Stimulated activated CD8-positive, alpha-beta memory T cell treated with anti-CD3 and anti-CD28 coated beads, Interleukin-4, amount 100 ng/mL, for 4 hours (primary cell): ENCODE results near the gene C1orf210.

Source experiments
- DNase-seq, 2 donors: peaks; one replicate each; pipeline ENCODE4 v3.0.0-alpha.2; 2020; ENCODE audit warnings: low read depth in 2 of 2, low spot score in 1 of 2

Gene C1orf210

GRCh38 chr1:43312663-43313515 is 27.5 kb upstream of the C1orf210 start:
- no peak for DNase-seq

GRCh38 chr1:43312212-43312623 is 26.8 kb upstream of the C1orf210 start:
- no peak for DNase-seq

GRCh38 chr1:43311521-43311920 is 26.1 kb upstream of the C1orf210 start:
- DNase-seq: no peak

- DNase-seq: no peak
Measured at GRCh38 chr1:43309405-43310025, 24.1 kb upstream of the C1orf210 start.

- no peak for DNase-seq
Measured at GRCh38 chr1:43308635-43309404, 23.4 kb upstream of the C1orf210 start.

GRCh38 chr1:43307458-43308158 is 22.2 kb upstream of the C1orf210 start:
- no peak for DNase-seq

- no peak for DNase-seq
Measured at GRCh38 chr1:43306688-43307457, 21.5 kb upstream of the C1orf210 start.

GRCh38 chr1:43305926-43306687 is 20.7 kb upstream of the C1orf210 start:
- no peak for DNase-seq

GRCh38 chr1:43305461-43305860 is 20.1 kb upstream of the C1orf210 start:
- DNase-seq: no peak

- DNase-seq: no peak
Measured at GRCh38 chr1:43304771-43305300, 19.5 kb upstream of the C1orf210 start.

GRCh38 chr1:43304314-43304681 is 18.9 kb upstream of the C1orf210 start:
- no peak for DNase-seq

GRCh38 chr1:43303471-43304313 is 18.3 kb upstream of the C1orf210 start:
- no peak for DNase-seq

- no peak for DNase-seq
Measured at GRCh38 chr1:43302721-43303470, 17.5 kb upstream of the C1orf210 start.

GRCh38 chr1:43302201-43302600 is 16.8 kb upstream of the C1orf210 start:
- DNase-seq: no peak

- DNase-seq: no peak
Measured at GRCh38 chr1:43300378-43301094, 15.2 kb upstream of the C1orf210 start, which contains the start of gene TIE1. Gene TIE1 (plus strand): TSS chr1:43300982. CDS start chr1:43301072, 90 bp downstream.

- no peak for DNase-seq
Measured at GRCh38 chr1:43299101-43299500, 13.7 kb upstream of the C1orf210 start.

- DNase-seq: no peak
Measured at GRCh38 chr1:43298055-43298454, 12.7 kb upstream of the C1orf210 start.
